ENCODE results near the gene EML6. TPM values are rescaled to one million over a fixed set of nuclear protein-coding genes. Genes with fewer than 3 reads are reported as not detected.

EML6 gene
- total RNA-seq, 3 donors from 2014 or later (not counting 1 experiment from before 2014, with no cell fraction given) = 1.7 to 3.2 (median 2.4) TPM

DNA sequence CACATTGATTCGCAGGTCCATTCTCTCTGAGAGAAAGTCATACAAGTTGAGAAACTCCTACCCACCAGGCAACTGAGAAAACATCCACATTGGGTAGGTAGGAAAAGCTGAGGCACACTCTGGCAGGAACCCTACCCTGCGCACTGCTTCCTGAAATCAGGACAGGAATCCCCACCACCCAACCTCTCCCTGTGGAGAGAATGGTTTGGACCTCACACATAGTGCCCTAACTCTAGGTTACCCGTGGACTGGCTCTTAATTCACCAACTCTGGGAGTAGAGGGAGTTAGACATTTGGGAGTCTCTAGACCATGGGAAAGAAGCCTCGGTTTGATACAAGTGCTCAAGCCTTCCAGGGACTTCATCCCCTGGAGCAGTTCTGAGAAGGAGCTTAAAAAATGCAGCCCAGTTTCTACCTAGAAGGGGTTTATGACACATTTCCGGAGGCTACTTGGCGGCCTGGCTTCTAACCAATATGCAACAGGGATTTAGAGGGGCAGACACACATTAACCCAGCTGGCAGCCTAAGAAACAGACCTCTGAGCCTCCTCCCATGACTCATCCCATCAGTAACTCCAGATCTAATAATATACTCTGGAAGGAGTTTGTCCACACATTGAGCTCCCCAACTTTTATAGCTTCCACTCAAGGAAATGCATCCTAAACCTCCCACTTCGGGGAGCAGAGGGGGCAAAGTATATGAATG lies 136.7 kb downstream of the EML6 start:
- intact Hi-C loops (cut with micrococcal nuclease) = no loop called here
- Mint-ChIP-seq H3K36me3 (no peaks in the 10 kb centered on the region), H3K4me3 (no peak overlapping the region), H3K27ac (no peak overlapping the region), H3K27me3 (ENCODE audit: low read depth in 2 of 2) (no peaks in the 10 kb centered on the region), H3K4me1 (no peaks in the 10 kb centered on the region), H3K9me3 (peaks cover 0 to 2% of the 10 kb centered on the region in 2 donors)
- TF ChIP-seq CTCF (IDR thresholded peaks at IDR 0.05) = no peak
- 92% methylated on average over 7 of the region's 7 CpGs for WGBS (ENCODE audit: insufficient coverage)
- Histone ChIP-seq H3K27me3 (ENCODE audit: control insufficient read depth, insufficient read depth, low read length) (no peaks in the 10 kb centered on the region), H3K9me3 (ENCODE audit: control insufficient read depth, insufficient read depth, low read length) (no peaks in the 10 kb centered on the region), H3K4me3 (ENCODE audit: low read length) (no peak overlapping the region), H3K27ac (ENCODE audit: low read length) (no peak overlapping the region), H3K36me3 (ENCODE audit: control insufficient read depth, insufficient read depth, low read length) (no peaks in the 10 kb centered on the region), H3K4me1 (ENCODE audit: control insufficient read depth, insufficient read depth, low read length) (no peaks in the 10 kb centered on the region)
- no peak for ATAC-seq
- no peak for DNase-seq

DNA sequence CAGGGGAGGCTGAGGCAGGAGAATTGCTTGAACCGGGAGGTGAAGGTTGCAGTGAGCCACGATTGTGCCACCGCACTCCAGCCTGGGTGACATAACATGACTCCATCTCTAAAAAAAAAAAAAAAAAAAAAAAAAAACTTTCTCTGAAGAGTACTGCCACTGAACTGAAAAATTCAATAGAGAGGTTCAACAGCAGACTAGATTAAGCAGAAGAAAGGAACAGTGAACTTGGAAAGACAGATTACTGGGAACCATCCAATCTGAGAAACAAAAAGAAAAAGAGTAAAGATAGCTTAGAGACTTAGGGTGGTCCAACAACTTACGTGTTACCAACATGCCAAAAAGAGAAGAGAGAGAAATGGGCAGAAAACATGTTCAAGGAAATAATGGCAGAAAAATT lies 138.8 kb downstream of the EML6 start:
- no peaks in the 10 kb centered on the region for H3K27me3 Mint-ChIP-seq (ENCODE audit: low read depth in 2 of 2)
- no peak overlapping the region for H3K27ac Mint-ChIP-seq
- H3K4me3 Mint-ChIP-seq = no peak overlapping the region
- H3K4me3 ChIP-seq (ENCODE audit: low read length) = no peak overlapping the region
- 100% methylated on average over 4 of the region's 4 CpGs for WGBS (ENCODE audit: insufficient coverage)
- no peak for DNase-seq
- H3K4me1 Mint-ChIP-seq = peaks cover 5% of the 10 kb centered on the region in 2 donors
- intact Hi-C loops (cut with micrococcal nuclease) = no loop called here
- no peaks in the 10 kb centered on the region for H3K4me1 ChIP-seq (ENCODE audit: control insufficient read depth, insufficient read depth, low read length)
- no peaks in the 10 kb centered on the region for H3K27me3 ChIP-seq (ENCODE audit: control insufficient read depth, insufficient read depth, low read length)
- H3K9me3 ChIP-seq (ENCODE audit: control insufficient read depth, insufficient read depth, low read length) = no peaks in the 10 kb centered on the region
- no peaks in the 10 kb centered on the region for H3K36me3 ChIP-seq (ENCODE audit: control insufficient read depth, insufficient read depth, low read length)
- no peak for ATAC-seq
- peaks cover 0 to 2% of the 10 kb centered on the region in 2 donors for H3K9me3 Mint-ChIP-seq
- TF ChIP-seq CTCF (IDR thresholded peaks at IDR 0.05) = no peak
- H3K27ac ChIP-seq (ENCODE audit: low read length) = no peak overlapping the region
- H3K36me3 Mint-ChIP-seq = no peaks in the 10 kb centered on the region

DNA sequence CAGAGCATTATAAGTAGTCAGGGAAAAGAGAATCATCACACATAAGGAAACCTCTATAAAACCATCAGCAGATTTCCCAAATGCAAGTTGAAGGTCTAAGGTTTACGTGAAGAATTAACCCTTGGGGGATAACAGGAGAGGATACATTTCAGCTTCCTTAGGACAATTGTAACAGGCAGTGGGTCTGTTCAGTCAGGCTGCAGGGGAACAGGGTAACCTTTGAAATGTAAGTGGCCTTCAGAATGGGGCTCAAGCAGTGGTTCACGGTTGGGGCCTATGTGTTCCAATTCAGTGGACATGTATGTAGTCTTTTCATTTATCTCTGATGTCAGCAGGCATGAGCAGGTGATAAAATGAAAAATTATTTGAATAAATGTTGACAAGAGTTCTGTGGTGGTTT lies 139.3 kb downstream of the EML6 start:
- ATAC-seq (no peak), DNase-seq (no peak)
- TF ChIP-seq CTCF (IDR thresholded peaks at IDR 0.05) = no peak
- no peaks in the 10 kb centered on the region for H3K36me3 ChIP-seq (ENCODE audit: control insufficient read depth, insufficient read depth, low read length)
- no peaks in the 10 kb centered on the region for H3K27me3 Mint-ChIP-seq (ENCODE audit: low read depth in 2 of 2)
- WGBS (ENCODE audit: insufficient coverage) = 93% methylated on average over 2 of the region's 2 CpGs
- no peaks in the 10 kb centered on the region for H3K27me3 ChIP-seq (ENCODE audit: control insufficient read depth, insufficient read depth, low read length)
- H3K4me3 ChIP-seq (ENCODE audit: low read length) = no peak overlapping the region
- H3K36me3 Mint-ChIP-seq = no peaks in the 10 kb centered on the region
- H3K4me3 Mint-ChIP-seq = no peak overlapping the region
- no peak overlapping the region for H3K27ac ChIP-seq (ENCODE audit: low read length)
- H3K4me1 Mint-ChIP-seq = peaks cover 5 to 6% of the 10 kb centered on the region in 2 donors
- no peaks in the 10 kb centered on the region for H3K9me3 ChIP-seq (ENCODE audit: control insufficient read depth, insufficient read depth, low read length)
- peaks cover 0 to 2% of the 10 kb centered on the region in 2 donors for H3K9me3 Mint-ChIP-seq
- intact Hi-C loops (cut with micrococcal nuclease) = no loop called here
- H3K4me1 ChIP-seq (ENCODE audit: control insufficient read depth, insufficient read depth, low read length) = no peaks in the 10 kb centered on the region
- no peak overlapping the region for H3K27ac Mint-ChIP-seq

GRCh38 chr2:54863660-54864059 lies 140.2 kb downstream of the EML6 start:
- no peaks in the 10 kb centered on the region for H3K4me1 ChIP-seq (ENCODE audit: control insufficient read depth, insufficient read depth, low read length)
- Mint-ChIP-seq H3K4me3 (no peak overlapping the region), H3K9me3 (peaks cover 0 to 2% of the 10 kb centered on the region in 2 donors), H3K36me3 (no peaks in the 10 kb centered on the region), H3K27me3 (ENCODE audit: low read depth in 2 of 2) (no peaks in the 10 kb centered on the region), H3K4me1 (peaks cover 5 to 6% of the 10 kb centered on the region in 2 donors), H3K27ac (no peak overlapping the region)
- no peaks in the 10 kb centered on the region for H3K36me3 ChIP-seq (ENCODE audit: control insufficient read depth, insufficient read depth, low read length)
- ATAC-seq (no peak), DNase-seq (no peak)
- H3K27me3 ChIP-seq (ENCODE audit: control insufficient read depth, insufficient read depth, low read length) = no peaks in the 10 kb centered on the region
- WGBS (ENCODE audit: insufficient coverage) = 84% methylated on average over 5 of the region's 5 CpGs
- no peak overlapping the region for H3K4me3 ChIP-seq (ENCODE audit: low read length)
- H3K27ac ChIP-seq (ENCODE audit: low read length) = no peak overlapping the region
- H3K9me3 ChIP-seq (ENCODE audit: control insufficient read depth, insufficient read depth, low read length) = no peaks in the 10 kb centered on the region
- TF ChIP-seq CTCF (IDR thresholded peaks at IDR 0.05) = no peak
- intact Hi-C loops (cut with micrococcal nuclease) = no loop called here
